Gastrocnemius medialis (tissue), 4 donors: ENCODE data around the gene SEC22C.

Source experiments
- POLR2A ChIP-seq, 2 donors: fragments of 450-650 bp; IDR thresholded peaks; one replicate each; pipeline ENCODE4 v1.6.1; 2017; ENCODE audit warnings: antibody characterized with exemption in 2 of 2, mild to moderate bottlenecking in 2 of 2, moderate library complexity in 2 of 2
- TF ChIP-seq, protein P1 (sequence below), 5 experiments: fragments of 450-650 bp in 3 of 5; fragments of 200-600 bp in 2 of 5; sonication (generic) in 2 of 5; IDR thresholded peaks in 4 of 5; conservative IDR thresholded peaks in 1 of 5; 1 replicate in 4 of 5; 2 replicates in 1 of 5; pipeline ENCODE4 v1.5.1; 2016 to 2019; ENCODE audit warnings: antibody characterized with exemption in 5 of 5, mild to moderate bottlenecking in 3 of 5, moderate library complexity in 3 of 5

- TF ChIP-seq POLR2A (IDR thresholded peaks at IDR 0.05): no peak
- TF ChIP-seq, protein P1, sequence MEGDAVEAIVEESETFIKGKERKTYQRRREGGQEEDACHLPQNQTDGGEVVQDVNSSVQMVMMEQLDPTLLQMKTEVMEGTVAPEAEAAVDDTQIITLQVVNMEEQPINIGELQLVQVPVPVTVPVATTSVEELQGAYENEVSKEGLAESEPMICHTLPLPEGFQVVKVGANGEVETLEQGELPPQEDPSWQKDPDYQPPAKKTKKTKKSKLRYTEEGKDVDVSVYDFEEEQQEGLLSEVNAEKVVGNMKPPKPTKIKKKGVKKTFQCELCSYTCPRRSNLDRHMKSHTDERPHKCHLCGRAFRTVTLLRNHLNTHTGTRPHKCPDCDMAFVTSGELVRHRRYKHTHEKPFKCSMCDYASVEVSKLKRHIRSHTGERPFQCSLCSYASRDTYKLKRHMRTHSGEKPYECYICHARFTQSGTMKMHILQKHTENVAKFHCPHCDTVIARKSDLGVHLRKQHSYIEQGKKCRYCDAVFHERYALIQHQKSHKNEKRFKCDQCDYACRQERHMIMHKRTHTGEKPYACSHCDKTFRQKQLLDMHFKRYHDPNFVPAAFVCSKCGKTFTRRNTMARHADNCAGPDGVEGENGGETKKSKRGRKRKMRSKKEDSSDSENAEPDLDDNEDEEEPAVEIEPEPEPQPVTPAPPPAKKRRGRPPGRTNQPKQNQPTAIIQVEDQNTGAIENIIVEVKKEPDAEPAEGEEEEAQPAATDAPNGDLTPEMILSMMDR (IDR thresholded peaks at IDR 0.05 in 4 of 5, conservative IDR thresholded peaks at IDR 0.05 in 1 of 5): no peak
Observed at GRCh38 chr3:42507252-42507651, 74.5 kb downstream of the SEC22C start.
